MCF 10A (cell line): ENCODE results near the gene WWOX. TPM values are rescaled to one million over a fixed set of nuclear protein-coding genes. Genes with fewer than 3 reads are reported as not detected.

Experiments used
- BruUV-seq: library from RNA; stranded (reverse); fragments of 400-500 nt; replicated peaks from 2 replicates; lab custom pipeline; 2021; lab: Mats Ljungman, UMichigan
- CTCF ChIA-PET: fragments of 300-600 bp; sonication (Branson Sonifier 250); formaldehyde crosslinking; extraction: SDS; loops from one replicate; lab custom pipeline; 2021; ENCODE audit warnings: antibody characterized with exemption, inconsistent platforms; lab: Yijun Ruan, JAX
- POLR2A ChIA-PET: fragments of 300-600, 350-650 bp; sonication (Branson Sonifier 250); formaldehyde crosslinking; extraction: SDS; loops from one replicate; lab custom pipeline; 2020; ENCODE audit warnings: antibody characterized with exemption, inconsistent platforms; lab: Yijun Ruan, JAX
- DNase-seq: peaks from one replicate; pipeline ENCODE4 v3.0.0-alpha.2; 2018; ENCODE audit not compliant: unreplicated experiment
- H3K27ac Mint-ChIP-seq: one replicate; pipeline ENCODE4 v1.8.0; 2022; ENCODE audit warnings: mild to moderate bottlenecking, low read depth, mixed read lengths; ENCODE audit not compliant: unreplicated experiment
- H3K27me3 Mint-ChIP-seq: one replicate; pipeline ENCODE4 v1.8.0; 2022; ENCODE audit warnings: mixed read lengths; ENCODE audit not compliant: insufficient read depth, unreplicated experiment
- H3K36me3 Mint-ChIP-seq: one replicate; pipeline ENCODE4 v1.8.0; 2022; ENCODE audit warnings: mild to moderate bottlenecking, moderate library complexity, mixed read lengths; ENCODE audit not compliant: insufficient read depth, unreplicated experiment
- H3K4me1 Mint-ChIP-seq: one replicate; pipeline ENCODE4 v1.8.0; 2022; ENCODE audit warnings: mixed read lengths; ENCODE audit not compliant: insufficient read depth, unreplicated experiment
- H3K4me3 Mint-ChIP-seq: one replicate; pipeline ENCODE4 v1.8.0; 2022; ENCODE audit warnings: mild to moderate bottlenecking, moderate library complexity, mixed read lengths; ENCODE audit not compliant: unreplicated experiment
- H3K9me3 Mint-ChIP-seq: one replicate; pipeline ENCODE4 v1.8.0; 2022; ENCODE audit warnings: mixed read lengths; ENCODE audit not compliant: unreplicated experiment
- intact Hi-C: fragments of 100-400 bp; cut with micrococcal nuclease; formaldehyde crosslinking; loops from 2 replicates; pipeline ENCODE4 v1.14.1; 2022
- total RNA-seq: library from RNA; stranded (reverse); gene quantifications from 2 replicates; pipeline ENCODE4 v1.2.3, GENCODE V29; 2022
- TF ChIP-seq, protein P1 (sequence below): fragments of 200-600 bp; IDR thresholded peaks from one replicate; pipeline ENCODE4 v1.8.0; 2022; ENCODE audit warnings: antibody characterized with exemption, mild to moderate bottlenecking; ENCODE audit not compliant: unreplicated experiment

WWOX gene
- total RNA-seq, 1 experiment from 2014 or later, result 18.1 TPM

DNA sequence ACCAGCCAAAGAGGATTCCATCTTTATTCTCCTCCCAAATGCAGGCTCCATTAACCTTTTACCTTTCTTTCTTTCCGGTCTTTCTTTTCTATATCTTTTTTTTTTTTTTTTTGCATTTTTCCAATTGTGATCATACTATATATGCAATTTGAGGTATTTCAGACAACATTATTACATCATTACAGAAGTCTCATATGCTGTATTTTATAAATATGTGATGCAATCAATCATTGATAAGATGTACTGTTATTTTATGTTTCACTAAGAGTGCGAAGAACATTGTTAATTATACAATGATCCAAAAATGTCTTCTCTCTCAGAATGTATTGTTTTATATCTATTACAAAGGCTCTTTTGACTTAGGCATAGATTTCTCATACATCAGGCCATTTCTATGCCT, 683.1 kb downstream of the WWOX start:
- DNase-seq, result no peak
- H3K4me3 Mint-ChIP-seq, result no peak overlapping the region
- no peak overlapping the region for H3K27ac Mint-ChIP-seq
- ChIA-PET CTCF (interaction anchor here (0.5 to 1.0 kb wide), 2 partner anchors 293 to 1302 kb away, joined by 3 read pairs; no protein-coding TSS in a partner anchor), POLR2A (no interaction called here)
- intact Hi-C loops, result no loop called here
- H3K36me3 Mint-ChIP-seq, result no peaks in the 10 kb centered on the region
- BruUV-seq, result no TSS peak
- no peaks in the 10 kb centered on the region for H3K27me3 Mint-ChIP-seq
- TF ChIP-seq, protein P1, sequence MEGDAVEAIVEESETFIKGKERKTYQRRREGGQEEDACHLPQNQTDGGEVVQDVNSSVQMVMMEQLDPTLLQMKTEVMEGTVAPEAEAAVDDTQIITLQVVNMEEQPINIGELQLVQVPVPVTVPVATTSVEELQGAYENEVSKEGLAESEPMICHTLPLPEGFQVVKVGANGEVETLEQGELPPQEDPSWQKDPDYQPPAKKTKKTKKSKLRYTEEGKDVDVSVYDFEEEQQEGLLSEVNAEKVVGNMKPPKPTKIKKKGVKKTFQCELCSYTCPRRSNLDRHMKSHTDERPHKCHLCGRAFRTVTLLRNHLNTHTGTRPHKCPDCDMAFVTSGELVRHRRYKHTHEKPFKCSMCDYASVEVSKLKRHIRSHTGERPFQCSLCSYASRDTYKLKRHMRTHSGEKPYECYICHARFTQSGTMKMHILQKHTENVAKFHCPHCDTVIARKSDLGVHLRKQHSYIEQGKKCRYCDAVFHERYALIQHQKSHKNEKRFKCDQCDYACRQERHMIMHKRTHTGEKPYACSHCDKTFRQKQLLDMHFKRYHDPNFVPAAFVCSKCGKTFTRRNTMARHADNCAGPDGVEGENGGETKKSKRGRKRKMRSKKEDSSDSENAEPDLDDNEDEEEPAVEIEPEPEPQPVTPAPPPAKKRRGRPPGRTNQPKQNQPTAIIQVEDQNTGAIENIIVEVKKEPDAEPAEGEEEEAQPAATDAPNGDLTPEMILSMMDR, result no peak
- H3K9me3 Mint-ChIP-seq, result no peaks in the 10 kb centered on the region
- peaks cover 9% of the 10 kb centered on the region for H3K4me1 Mint-ChIP-seq

DNA sequence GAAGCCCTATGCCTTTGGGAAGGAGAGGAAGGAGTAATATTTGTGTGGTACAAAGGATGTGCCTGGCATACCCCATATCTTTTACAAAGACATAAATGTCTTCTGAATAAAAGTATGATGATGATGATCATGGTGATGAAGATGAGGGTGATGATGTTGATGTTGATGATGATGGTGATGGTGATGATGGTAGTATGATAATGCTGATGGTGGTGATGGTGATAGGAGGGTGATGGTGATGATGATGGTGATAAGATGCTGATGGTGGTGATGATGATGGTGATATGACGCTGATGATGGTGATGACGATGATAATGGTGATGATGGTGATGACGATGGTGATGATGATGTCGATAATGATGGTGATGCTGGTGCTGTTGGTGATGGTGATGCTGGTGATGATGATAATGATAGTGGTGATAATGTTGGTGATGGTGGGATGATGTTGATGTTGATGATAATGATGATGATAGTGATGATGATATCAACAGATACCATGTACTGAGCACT, 684.2 kb downstream of the WWOX start:
- ChIA-PET CTCF (interaction anchor here (1.0 kb wide), 1 partner anchor 1301 kb away, joined by 3 read pairs; no protein-coding TSS in a partner anchor), POLR2A (interaction anchor here (0.6 kb wide), 2 partner anchors 27 to 623 kb away, joined by 3 to 4 read pairs; no protein-coding TSS in a partner anchor)
- TF ChIP-seq, protein P1, result no peak
- no peaks in the 10 kb centered on the region for H3K27me3 Mint-ChIP-seq
- H3K4me3 Mint-ChIP-seq, result no peak overlapping the region
- no TSS peak for BruUV-seq
- H3K27ac Mint-ChIP-seq, result no peak overlapping the region
- H3K9me3 Mint-ChIP-seq, result no peaks in the 10 kb centered on the region
- peaks cover 2% of the 10 kb centered on the region for H3K4me1 Mint-ChIP-seq
- no peak for DNase-seq
- no peaks in the 10 kb centered on the region for H3K36me3 Mint-ChIP-seq
- intact Hi-C loops, result no loop called here

DNA sequence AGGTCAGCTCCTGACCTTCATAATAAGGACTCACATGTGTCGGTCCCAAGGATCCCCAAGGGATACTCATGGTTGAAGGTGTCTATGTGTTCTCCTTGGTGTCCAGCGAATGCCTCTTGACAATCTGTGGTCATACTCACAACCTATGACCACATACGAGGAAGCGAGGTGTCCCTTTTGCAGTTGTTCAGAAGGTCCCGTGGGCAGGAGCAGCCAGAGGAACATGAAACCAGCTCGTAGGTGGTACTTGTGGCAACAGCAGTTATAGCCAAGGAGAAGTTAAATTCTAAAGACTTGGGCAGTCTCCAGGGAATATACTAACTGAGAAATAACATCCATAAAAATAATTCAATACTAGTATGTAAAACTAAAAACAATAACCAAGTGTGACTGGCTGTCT, 685.3 kb downstream of the WWOX start:
- H3K4me1 Mint-ChIP-seq, result no peaks in the 10 kb centered on the region
- BruUV-seq, result no TSS peak
- no peak overlapping the region for H3K4me3 Mint-ChIP-seq
- ChIA-PET POLR2A (no interaction called here), CTCF (interaction anchor here (0.5 to 1.2 kb wide), 2 partner anchors 818 to 824 kb away, joined by 4 to 5 read pairs; no protein-coding TSS in a partner anchor)
- H3K27me3 Mint-ChIP-seq, result no peaks in the 10 kb centered on the region
- TF ChIP-seq, protein P1, result no peak
- intact Hi-C loops, result no loop called here
- no peaks in the 10 kb centered on the region for H3K9me3 Mint-ChIP-seq
- DNase-seq, result no peak
- H3K36me3 Mint-ChIP-seq, result no peaks in the 10 kb centered on the region
- H3K27ac Mint-ChIP-seq, result no peak overlapping the region

- H3K4me3 Mint-ChIP-seq, result no peak overlapping the region
- TF ChIP-seq, protein P1, result no peak
- H3K27ac Mint-ChIP-seq, result no peak overlapping the region
- ChIA-PET CTCF (interaction anchor here (0.5 to 1.2 kb wide), 2 partner anchors 817 to 823 kb away, joined by 4 to 5 read pairs; no protein-coding TSS in a partner anchor), POLR2A (no interaction called here)
- no peak for DNase-seq
- no TSS peak for BruUV-seq
- no peaks in the 10 kb centered on the region for H3K9me3 Mint-ChIP-seq
- intact Hi-C loops, result no loop called here
- H3K27me3 Mint-ChIP-seq, result no peaks in the 10 kb centered on the region
- H3K36me3 Mint-ChIP-seq, result no peaks in the 10 kb centered on the region
- no peaks in the 10 kb centered on the region for H3K4me1 Mint-ChIP-seq
Measured at GRCh38 chr16:78785218-78785617, 685.8 kb downstream of the WWOX start.
